GM20000 (cell line): Measurements from ENCODE around the gene GALR3.

Source experiments
- DNase-seq: peaks from one replicate; pipeline ENCODE4 v3.0.0; 2012; ENCODE audit warnings: low spot score
- CTCF ChIP-seq: IDR thresholded peaks from 2 replicates; pipeline ENCODE4 v1.5.1; 2012; ENCODE audit warnings: mild to moderate bottlenecking, control low read depth; ENCODE audit errors: extremely low read depth, missing control alignments

Gene GALR3

GRCh38 chr22:37823134-37823985, at the start of gene GALR3:
Gene GALR3 (plus strand): TSS chr22:37823382. CDS start chr22:37823407, 25 bp downstream.
- no peak for DNase-seq
- TF ChIP-seq CTCF, result no peak

- TF ChIP-seq CTCF, result no peak
- no peak for DNase-seq
Measured at GRCh38 chr22:37774728-37775127, 48.5 kb upstream of the GALR3 start.

GRCh38 chr22:37775785-37776638, 47.2 kb upstream of the GALR3 start:
- no peak for DNase-seq
- no peak for TF ChIP-seq CTCF

GRCh38 chr22:37776639-37777005, 46.6 kb upstream of the GALR3 start:
- no peak for TF ChIP-seq CTCF
- no peak for DNase-seq

GRCh38 chr22:37777122-37777687, 46.0 kb upstream of the GALR3 start:
- no peak for TF ChIP-seq CTCF
- DNase-seq, result peak; percentile 79

- TF ChIP-seq CTCF, result no peak
- no peak for DNase-seq
Measured at GRCh38 chr22:37778370-37779009, 44.7 kb upstream of the GALR3 start.
